Hair follicular keratinocyte (primary cell): ENCODE measurements around the gene AUH. TPM values are rescaled to one million over a fixed set of nuclear protein-coding genes. Genes with fewer than 3 reads are reported as not detected.

Source experiments
- total RNA-seq: library from RNA; depleted of rRNA; stranded (reverse); fragments of >200 nt; gene quantifications from 2 replicates; pipeline ENCODE4 v1.2.3, GENCODE V29; 2015

Gene AUH
- total RNA-seq, result 8.6 and 13.2 TPM in 2 replicates

GRCh38 chr9:91361291-91362050 lies at the start of gene AUH:
TSS of gene AUH (minus strand) at chr9:91361918. CDS start at chr9:91361889, 29 bp downstream.

Other genes starting within 250 kb of the AUH start
- gene NFIL3, start 61.9 kb upstream of the AUH start, total RNA-seq, result 6.0 and 7.3 TPM in 2 replicates